Fibroblast of lung (primary cell): ENCODE measurements around the gene IGFL2. TPM values are rescaled to one million over a fixed set of nuclear protein-coding genes. Genes with fewer than 3 reads are reported as not detected.
"Not testable (repeated sequence)": the region's sequence is repeated elsewhere in the genome, so short reads cannot be mapped to it uniquely, and the experiment has no call there.

Experiments used
- DNase-seq, 2 donors: peaks; one replicate each; pipeline versions ENCODE4 v3.0.0 to v3.0.0-alpha.2; 2010; ENCODE audit warnings: low read depth in 2 of 2
- H2AFZ ChIP-seq: 2 replicates; pipeline ENCODE4 v1.5.1; 2012; ENCODE audit warnings: low read length, control low read depth, inconsistent platforms
- H3K27ac ChIP-seq: 2 replicates; pipeline ENCODE4 v1.5.1; 2011; ENCODE audit warnings: low read length, control low read depth; ENCODE audit not compliant: insufficient read depth
- H3K27me3 ChIP-seq: 2 replicates; pipeline ENCODE4 v1.5.1; 2011; ENCODE audit warnings: mild to moderate bottlenecking, low read length; ENCODE audit not compliant: control insufficient read depth, insufficient read depth
- H3K36me3 ChIP-seq: 2 replicates; pipeline ENCODE4 v1.5.1; 2011; ENCODE audit warnings: low read length; ENCODE audit not compliant: control insufficient read depth, insufficient read depth
- H3K4me1 ChIP-seq: 2 replicates; pipeline ENCODE4 v1.5.1; 2011; ENCODE audit warnings: low read length; ENCODE audit not compliant: control insufficient read depth, insufficient read depth; ENCODE audit errors: extremely low read depth
- H3K4me2 ChIP-seq: 2 replicates; pipeline ENCODE4 v1.5.1; 2011; ENCODE audit warnings: low read length, control low read depth; ENCODE audit not compliant: insufficient read depth; ENCODE audit errors: extremely low read depth
- H3K4me3 ChIP-seq, 4 experiments: fragments of 200-600 bp in 1 of 4; sonication (generic) in 1 of 4; replicated peaks in 1 of 4; 2 replicates each; pipeline ENCODE4 v1.5.1; 2011 to 2016; ENCODE audit warnings: low read length in 4 of 4, low read depth in 3 of 4, mild to moderate bottlenecking in 3 of 4, control low read depth in 2 of 4, inconsistent platforms in 1 of 4, mixed read lengths in 1 of 4; ENCODE audit not compliant: insufficient read depth in 1 of 4; ENCODE audit errors: control extremely low read depth in 1 of 4
- H3K79me2 ChIP-seq: 2 replicates; pipeline ENCODE4 v1.5.1; 2012; ENCODE audit warnings: mild to moderate bottlenecking, low read length, inconsistent platforms; ENCODE audit not compliant: control insufficient read depth, insufficient read depth
- H3K9ac ChIP-seq: 2 replicates; pipeline ENCODE4 v1.5.1; 2011; ENCODE audit warnings: mild to moderate bottlenecking, low read length, control low read depth; ENCODE audit not compliant: insufficient read depth
- H3K9me3 ChIP-seq: 2 replicates; pipeline ENCODE4 v1.5.1; 2012; ENCODE audit warnings: low read depth, low read length; ENCODE audit not compliant: control insufficient read depth, insufficient read depth
- H4K20me1 ChIP-seq: 2 replicates; pipeline ENCODE4 v1.5.1; 2011; ENCODE audit warnings: low read length; ENCODE audit not compliant: control insufficient read depth, insufficient read depth; ENCODE audit errors: extremely low read depth
- EZH2 ChIP-seq: IDR thresholded peaks from 2 replicates; pipeline ENCODE4 v1.5.1; 2012; ENCODE audit warnings: low read length, control low read depth, mild to moderate bottlenecking; ENCODE audit errors: missing control alignments
- polyA plus RNA-seq, 2 donors: library from polyadenylated mRNA; depleted of rRNA in 1 of 2; stranded (reverse) in 1 of 2; unstranded in 1 of 2; fragments of >200 nt; gene quantifications; 2 replicates each; pipeline ENCODE4 v1.2.1, GENCODE V29; 2011 to 2012; ENCODE audit warnings: missing spikeins in 1 of 2
- total RNA-seq: library from RNA; depleted of rRNA; stranded (reverse); fragments of >200 nt; gene quantifications from 2 replicates; pipeline ENCODE4 v1.2.1, GENCODE V29; 2014
- TF ChIP-seq, protein P1 (sequence below), 2 donors: IDR thresholded peaks in 1 of 2; conservative IDR thresholded peaks in 1 of 2; 1 replicate in 1 of 2; 2 replicates in 1 of 2; pipeline ENCODE4 v1.5.1; 2011 to 2012; ENCODE audit warnings: low read length in 2 of 2, control low read depth in 1 of 2, inconsistent platforms in 1 of 2, low read depth in 1 of 2, mild to moderate bottlenecking in 1 of 2

IGFL2 gene
- total and polyA plus RNA-seq, 2 donors (not counting 1 experiment from before 2014, with no cell fraction given): not detected

DNA sequence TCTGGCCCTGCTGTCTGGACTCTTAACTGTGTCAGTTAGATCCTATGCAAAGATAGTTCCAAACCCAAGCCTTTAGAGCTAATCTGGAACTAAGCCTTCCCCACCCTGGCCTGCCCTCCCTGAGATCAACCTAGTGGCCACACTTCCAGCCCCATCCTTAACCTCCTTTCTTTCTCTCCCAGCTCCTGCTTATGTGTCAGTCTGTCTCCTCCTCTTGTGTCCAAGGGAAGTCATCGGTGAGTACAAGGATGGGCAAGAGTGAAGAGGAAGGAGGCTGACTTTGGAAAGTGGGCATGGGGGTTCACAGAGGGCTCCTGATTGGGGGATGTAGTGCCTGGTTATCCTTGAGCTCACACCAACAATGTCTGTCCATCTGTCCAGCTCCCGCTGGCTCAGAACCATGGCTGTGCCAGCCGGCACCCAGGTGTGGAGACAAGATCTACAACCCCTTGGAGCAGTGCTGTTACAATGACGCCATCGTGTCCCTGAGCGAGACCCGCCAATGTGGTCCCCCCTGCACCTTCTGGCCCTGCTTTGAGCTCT lies 12.3 kb downstream of the IGFL2 start:
- Histone ChIP-seq H3K27ac (no peak overlapping the region), H4K20me1 (no peaks in the 10 kb centered on the region), H3K9ac (no peak overlapping the region), H3K79me2 (no peaks in the 10 kb centered on the region), H3K4me1 (no peaks in the 10 kb centered on the region), H2AFZ (no peak overlapping the region), H3K4me2 (no peak overlapping the region), H3K36me3 (no peaks in the 10 kb centered on the region), H3K9me3 (no peaks in the 10 kb centered on the region), H3K27me3 (peaks cover 6% of the 10 kb centered on the region), H3K4me3 (no peak overlapping the region)
- TF ChIP-seq, protein P1, sequence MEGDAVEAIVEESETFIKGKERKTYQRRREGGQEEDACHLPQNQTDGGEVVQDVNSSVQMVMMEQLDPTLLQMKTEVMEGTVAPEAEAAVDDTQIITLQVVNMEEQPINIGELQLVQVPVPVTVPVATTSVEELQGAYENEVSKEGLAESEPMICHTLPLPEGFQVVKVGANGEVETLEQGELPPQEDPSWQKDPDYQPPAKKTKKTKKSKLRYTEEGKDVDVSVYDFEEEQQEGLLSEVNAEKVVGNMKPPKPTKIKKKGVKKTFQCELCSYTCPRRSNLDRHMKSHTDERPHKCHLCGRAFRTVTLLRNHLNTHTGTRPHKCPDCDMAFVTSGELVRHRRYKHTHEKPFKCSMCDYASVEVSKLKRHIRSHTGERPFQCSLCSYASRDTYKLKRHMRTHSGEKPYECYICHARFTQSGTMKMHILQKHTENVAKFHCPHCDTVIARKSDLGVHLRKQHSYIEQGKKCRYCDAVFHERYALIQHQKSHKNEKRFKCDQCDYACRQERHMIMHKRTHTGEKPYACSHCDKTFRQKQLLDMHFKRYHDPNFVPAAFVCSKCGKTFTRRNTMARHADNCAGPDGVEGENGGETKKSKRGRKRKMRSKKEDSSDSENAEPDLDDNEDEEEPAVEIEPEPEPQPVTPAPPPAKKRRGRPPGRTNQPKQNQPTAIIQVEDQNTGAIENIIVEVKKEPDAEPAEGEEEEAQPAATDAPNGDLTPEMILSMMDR (conservative IDR thresholded peaks at IDR 0.05 in 1 of 2, IDR thresholded peaks at IDR 0.05 in 1 of 2; ENCODE audit: low read depth in 1 of 2, low read length in 2 of 2): no peak
- TF ChIP-seq EZH2: no peak
- DNase-seq: no peak

DNA sequence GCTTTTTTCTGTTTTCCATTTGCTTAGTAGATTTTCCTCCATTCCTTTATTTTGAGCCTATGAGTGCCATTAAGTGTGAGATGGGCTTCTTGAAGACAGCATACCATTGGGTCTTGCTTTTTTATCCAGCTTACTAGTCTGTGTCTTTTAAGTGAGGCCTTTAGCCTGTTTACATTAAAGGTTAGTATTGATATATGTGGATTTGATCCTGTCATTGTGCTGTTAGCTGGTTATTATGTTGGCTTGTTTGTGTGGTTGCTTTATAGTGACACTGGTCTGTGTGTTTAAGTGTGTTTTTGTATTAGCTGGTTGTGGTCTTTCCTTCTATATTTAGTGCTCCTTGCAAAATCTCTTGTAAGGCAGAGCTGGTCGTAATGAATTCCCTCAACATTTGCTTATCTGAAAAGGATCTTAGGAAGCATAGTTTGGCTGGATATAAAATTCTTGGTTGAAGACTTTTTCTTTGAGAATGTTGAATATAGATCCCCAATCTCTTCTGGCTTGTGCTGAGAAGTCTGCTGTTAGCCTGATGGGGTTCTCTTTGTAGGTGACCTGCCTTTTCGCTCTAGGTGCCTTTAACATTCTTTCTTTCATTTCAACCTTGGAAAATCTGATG lies 13.7 kb downstream of the IGFL2 start:
- not testable (repeated sequence) for H3K4me1 ChIP-seq, H3K4me2 ChIP-seq, H3K27ac ChIP-seq, H3K79me2 ChIP-seq, H3K9me3 ChIP-seq, H3K9ac ChIP-seq, DNase-seq, H3K27me3 ChIP-seq, H2AFZ ChIP-seq, H3K4me3 ChIP-seq, H3K36me3 ChIP-seq, H4K20me1 ChIP-seq

DNA sequence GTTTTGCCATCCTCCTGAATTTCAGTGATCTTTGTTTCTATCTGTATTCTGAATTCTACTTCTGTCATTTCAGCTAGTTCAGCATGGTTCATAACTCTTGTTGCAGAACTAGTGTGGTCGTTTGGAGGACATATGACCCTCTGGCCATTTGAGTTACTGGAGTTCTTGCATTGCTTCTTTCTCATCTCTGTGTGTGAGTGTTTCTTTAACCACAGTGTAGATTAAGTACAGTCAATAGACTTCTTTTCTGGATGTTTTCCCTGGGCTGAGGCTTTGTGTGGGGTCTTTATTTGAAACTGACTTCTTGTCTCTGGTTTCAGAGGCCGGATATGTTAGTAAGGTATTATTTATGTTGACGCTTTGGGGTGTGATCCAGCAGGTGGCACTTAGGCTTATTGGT lies 14.7 kb downstream of the IGFL2 start:
- no peak for TF ChIP-seq EZH2
- TF ChIP-seq, protein P1 (conservative IDR thresholded peaks at IDR 0.05 in 1 of 2, IDR thresholded peaks at IDR 0.05 in 1 of 2; ENCODE audit: low read depth in 1 of 2, low read length in 2 of 2): no peak
- Histone ChIP-seq H3K36me3 (no peaks in the 10 kb centered on the region), H4K20me1 (no peaks in the 10 kb centered on the region)

More for the DNA sequence above, 14.7 kb downstream of the IGFL2 start:
- Histone ChIP-seq H3K4me3 (no peak overlapping the region), H3K4me1 (no peaks in the 10 kb centered on the region), H3K9me3 (no peaks in the 10 kb centered on the region), H3K9ac (no peak overlapping the region), H3K79me2 (no peaks in the 10 kb centered on the region), H3K4me2 (no peak overlapping the region), H2AFZ (no peak overlapping the region), H3K27ac (no peak overlapping the region), H3K27me3 (peaks cover 13% of the 10 kb centered on the region)
- peak in 1 of 2 donors; percentile 52 for DNase-seq
